DND-41 (cell line): ENCODE results near the gene OTP.

Experiments used
- ATAC-seq: fragments of 200-7000 bp; cut with Tn5 transposase; 3 replicates; pipeline ENCODE4 v1.9.1; 2021; ENCODE audit warnings: low read depth; ENCODE audit not compliant: insufficient read depth
- DNase-seq: peaks from one replicate; pipeline ENCODE4 v3.0.0-alpha.2; 2020
- H2AFZ ChIP-seq: 2 replicates; pipeline ENCODE4 v1.6.0; 2012; ENCODE audit warnings: low read depth, low read length
- H3K27ac ChIP-seq: 2 replicates; pipeline ENCODE4 v1.5.1; 2012; ENCODE audit warnings: low read length, inconsistent platforms
- H3K27me3 ChIP-seq: fragments of 200-600 bp; sonication (generic); 2 replicates; pipeline ENCODE4 v1.6.0; 2012; ENCODE audit warnings: low read length, mild to moderate bottlenecking, inconsistent platforms; ENCODE audit not compliant: insufficient read depth, poor library complexity
- H3K36me3 ChIP-seq: 2 replicates; pipeline ENCODE4 v1.5.1; 2012; ENCODE audit warnings: low read length, inconsistent platforms; ENCODE audit not compliant: insufficient read depth
- H3K4me1 ChIP-seq: 2 replicates; pipeline ENCODE4 v1.5.1; 2012; ENCODE audit warnings: mild to moderate bottlenecking, low read length; ENCODE audit not compliant: insufficient read depth
- H3K4me2 ChIP-seq: 2 replicates; pipeline ENCODE4 v1.6.0; 2012; ENCODE audit warnings: mild to moderate bottlenecking, moderate library complexity, low read length, inconsistent platforms; ENCODE audit not compliant: insufficient read depth
- H3K4me3 ChIP-seq, 2 experiments: fragments of 200-600 bp in 1 of 2; shearing (Covaris generic) in 1 of 2; 2 replicates each; pipeline ENCODE4 v1.5.1; 2012 to 2016; ENCODE audit warnings: inconsistent platforms in 2 of 2, low read length in 2 of 2, mild to moderate bottlenecking in 2 of 2, low read depth in 1 of 2, moderate library complexity in 1 of 2
- H3K79me2 ChIP-seq: 2 replicates; pipeline ENCODE4 v1.6.0; 2012; ENCODE audit warnings: low read length, inconsistent platforms; ENCODE audit not compliant: insufficient read depth
- H3K9ac ChIP-seq: 2 replicates; pipeline ENCODE4 v1.6.0; 2012; ENCODE audit warnings: low read depth, mild to moderate bottlenecking, inconsistent platforms, low read length, moderate library complexity
- H3K9me3 ChIP-seq: 2 replicates; pipeline ENCODE4 v1.5.1; 2012; ENCODE audit warnings: low read length, moderate library complexity, mild to moderate bottlenecking, inconsistent platforms; ENCODE audit not compliant: insufficient read depth, severe bottlenecking
- H4K20me1 ChIP-seq: 2 replicates; pipeline ENCODE4 v1.6.0; 2012; ENCODE audit warnings: low read length; ENCODE audit not compliant: insufficient read depth
- EZH2 ChIP-seq: IDR thresholded peaks from 3 replicates; pipeline ENCODE4 v1.6.1; 2012; ENCODE audit warnings: borderline replicate concordance, low read depth, mild to moderate bottlenecking, moderate library complexity, low read length, inconsistent platforms; ENCODE audit not compliant: severe bottlenecking
- TF ChIP-seq, protein P1 (sequence below): IDR thresholded peaks from 2 replicates; pipeline ENCODE4 v1.5.1; 2012; ENCODE audit warnings: borderline replicate concordance, low read length, moderate library complexity, mild to moderate bottlenecking; ENCODE audit not compliant: poor library complexity, severe bottlenecking; ENCODE audit errors: extremely low read depth

OTP gene

DNA sequence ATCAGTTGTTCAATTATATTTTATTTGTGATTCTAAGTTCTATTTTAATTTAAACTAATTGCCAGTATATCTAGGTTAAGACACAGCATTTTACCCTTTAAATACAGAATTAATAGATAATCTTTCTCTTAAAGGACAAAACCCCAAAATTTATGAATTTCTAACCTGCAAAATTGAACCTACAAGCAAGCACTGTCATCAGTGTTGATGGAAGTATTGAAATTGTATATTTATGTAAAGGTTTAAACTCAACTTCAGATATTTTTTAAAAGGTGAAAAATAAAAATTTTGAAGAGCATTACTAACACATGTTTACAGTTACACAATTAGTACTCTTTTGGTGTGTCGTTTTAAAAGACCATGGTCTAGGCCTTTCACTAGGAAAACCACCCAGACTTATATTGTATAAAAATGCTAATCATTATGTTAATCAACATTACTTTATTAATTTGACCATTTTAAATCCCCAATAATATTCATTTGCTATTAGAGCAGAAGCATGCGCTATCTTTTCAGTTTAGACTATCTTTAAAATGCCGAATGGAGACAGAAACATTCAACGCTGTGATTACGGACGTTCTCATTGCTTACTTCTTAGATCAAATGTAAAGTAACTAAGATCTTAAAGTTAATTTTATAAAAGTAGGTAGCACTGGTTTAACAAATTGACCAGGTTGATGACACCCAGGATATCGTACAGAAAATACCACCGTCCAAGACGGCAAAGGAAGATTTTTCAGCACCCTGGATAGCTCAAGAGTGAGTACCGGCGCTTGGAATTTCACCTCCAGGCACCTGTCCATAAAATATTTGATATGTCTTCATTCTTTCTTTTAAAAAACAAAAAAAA, 3.2 kb downstream of the OTP start:
- Histone ChIP-seq H2AFZ (no peak overlapping the region), H3K27me3 (no peaks in the 10 kb centered on the region), H3K9ac (no peak overlapping the region)

DNA sequence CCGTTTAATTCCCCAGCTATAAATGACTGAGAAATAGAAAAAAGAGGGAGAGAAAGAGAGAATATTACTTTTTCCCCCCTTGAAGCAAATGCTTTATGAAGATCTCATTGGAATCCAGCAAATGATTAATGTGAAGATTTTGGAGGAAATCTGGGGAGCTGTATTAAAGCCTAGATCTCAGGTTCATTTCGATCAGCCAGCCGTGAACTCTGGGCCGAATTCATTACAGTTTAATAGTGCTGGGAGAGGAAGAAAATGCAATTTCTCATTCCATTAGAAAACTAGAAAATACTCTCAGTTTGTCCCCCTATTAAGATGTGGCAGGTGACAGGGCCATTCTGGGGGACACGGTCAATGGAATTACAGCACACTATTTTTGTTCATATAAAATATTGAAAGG, 4.8 kb downstream of the OTP start:
- no peaks in the 10 kb centered on the region for H3K27me3 ChIP-seq
- ATAC-seq (no peak), DNase-seq (no peak)
- peaks cover 8% of the 10 kb centered on the region for H3K9me3 ChIP-seq
- no peak overlapping the region for H3K4me2 ChIP-seq
- H3K4me1 ChIP-seq, result no peaks in the 10 kb centered on the region
- H4K20me1 ChIP-seq, result no peaks in the 10 kb centered on the region
- no peak overlapping the region for H3K27ac ChIP-seq
- no peak overlapping the region for H2AFZ ChIP-seq
- no peak overlapping the region for H3K9ac ChIP-seq
- TF ChIP-seq EZH2, result no peak
- TF ChIP-seq, protein P1, sequence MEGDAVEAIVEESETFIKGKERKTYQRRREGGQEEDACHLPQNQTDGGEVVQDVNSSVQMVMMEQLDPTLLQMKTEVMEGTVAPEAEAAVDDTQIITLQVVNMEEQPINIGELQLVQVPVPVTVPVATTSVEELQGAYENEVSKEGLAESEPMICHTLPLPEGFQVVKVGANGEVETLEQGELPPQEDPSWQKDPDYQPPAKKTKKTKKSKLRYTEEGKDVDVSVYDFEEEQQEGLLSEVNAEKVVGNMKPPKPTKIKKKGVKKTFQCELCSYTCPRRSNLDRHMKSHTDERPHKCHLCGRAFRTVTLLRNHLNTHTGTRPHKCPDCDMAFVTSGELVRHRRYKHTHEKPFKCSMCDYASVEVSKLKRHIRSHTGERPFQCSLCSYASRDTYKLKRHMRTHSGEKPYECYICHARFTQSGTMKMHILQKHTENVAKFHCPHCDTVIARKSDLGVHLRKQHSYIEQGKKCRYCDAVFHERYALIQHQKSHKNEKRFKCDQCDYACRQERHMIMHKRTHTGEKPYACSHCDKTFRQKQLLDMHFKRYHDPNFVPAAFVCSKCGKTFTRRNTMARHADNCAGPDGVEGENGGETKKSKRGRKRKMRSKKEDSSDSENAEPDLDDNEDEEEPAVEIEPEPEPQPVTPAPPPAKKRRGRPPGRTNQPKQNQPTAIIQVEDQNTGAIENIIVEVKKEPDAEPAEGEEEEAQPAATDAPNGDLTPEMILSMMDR, result no peak
- no peaks in the 10 kb centered on the region for H3K79me2 ChIP-seq
- H3K36me3 ChIP-seq, result no peaks in the 10 kb centered on the region
- H3K4me3 ChIP-seq, result no peak overlapping the region

More for the DNA sequence above, 3.2 kb downstream of the OTP start:
- H3K4me1 ChIP-seq, result no peaks in the 10 kb centered on the region
- no peak for ATAC-seq
- H3K4me3 ChIP-seq, result no peak overlapping the region
- no peaks in the 10 kb centered on the region for H3K9me3 ChIP-seq
- H3K36me3 ChIP-seq, result no peaks in the 10 kb centered on the region
- TF ChIP-seq, protein P1, result no peak
- no peak for TF ChIP-seq EZH2
- H4K20me1 ChIP-seq, result no peaks in the 10 kb centered on the region
- no peak overlapping the region for H3K27ac ChIP-seq
- H3K4me2 ChIP-seq, result no peak overlapping the region
- DNase-seq, result no peak
- no peaks in the 10 kb centered on the region for H3K79me2 ChIP-seq

DNA sequence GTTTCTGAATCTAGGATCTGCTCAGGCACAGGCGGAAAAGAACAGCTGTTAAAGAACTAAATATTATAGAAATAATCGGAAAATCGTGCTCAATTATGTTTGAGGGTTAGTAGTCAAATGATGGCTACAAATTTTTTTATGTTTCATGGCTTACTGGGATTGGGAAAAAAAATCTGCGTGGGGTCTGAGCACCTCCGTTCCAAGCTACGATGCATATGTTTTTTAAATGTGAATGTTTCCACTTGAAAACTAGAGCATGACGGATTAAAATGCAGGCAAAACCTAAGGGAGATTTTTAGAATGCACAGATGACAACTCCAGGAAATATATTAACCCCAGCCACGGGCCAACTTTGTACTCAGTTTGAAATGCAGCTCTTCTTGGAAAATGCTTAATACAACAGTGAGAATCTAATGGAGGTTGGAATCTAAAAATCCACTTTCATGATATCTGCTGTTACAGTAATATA, 5.3 kb downstream of the OTP start:
- Histone ChIP-seq H3K4me3 (no peak overlapping the region), H3K27me3 (no peaks in the 10 kb centered on the region), H3K79me2 (no peaks in the 10 kb centered on the region), H2AFZ (no peak overlapping the region), H3K36me3 (no peaks in the 10 kb centered on the region), H3K27ac (no peak overlapping the region), H3K9me3 (peaks cover 8% of the 10 kb centered on the region), H3K9ac (no peak overlapping the region), H3K4me2 (no peak overlapping the region), H4K20me1 (no peaks in the 10 kb centered on the region), H3K4me1 (no peaks in the 10 kb centered on the region)
- DNase-seq (no peak), ATAC-seq (no peak)
- TF ChIP-seq, protein P1, result no peak
- no peak for TF ChIP-seq EZH2
